Amygdala (tissue), 56 donors: ENCODE results near the gene JDP2.

Experiments
- DNase-seq, 56 donors: peaks; one replicate each; lab custom pipeline; 2025; lab: John Stamatoyannopoulos, UW

JDP2 gene

DNA sequence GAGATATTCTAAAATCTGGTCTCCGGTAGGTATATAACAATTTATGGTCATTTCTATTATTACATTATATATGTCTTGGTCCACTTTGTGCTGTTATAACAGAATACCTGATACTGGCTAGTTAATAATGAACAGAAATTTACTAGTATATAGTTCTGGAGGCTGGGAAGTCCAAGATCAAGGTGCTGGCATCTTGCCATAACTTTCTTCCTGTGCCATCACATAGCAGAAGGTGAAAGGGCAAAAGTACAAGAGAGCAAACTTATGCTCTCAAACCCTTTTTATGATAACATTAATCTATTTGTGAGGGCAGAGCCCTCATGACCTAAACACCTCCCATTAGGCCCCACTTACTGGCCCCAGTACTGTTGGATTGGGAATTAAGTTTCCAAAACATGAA, 76.6 kb downstream of the JDP2 start:
- DNase-seq: no peak

DNA sequence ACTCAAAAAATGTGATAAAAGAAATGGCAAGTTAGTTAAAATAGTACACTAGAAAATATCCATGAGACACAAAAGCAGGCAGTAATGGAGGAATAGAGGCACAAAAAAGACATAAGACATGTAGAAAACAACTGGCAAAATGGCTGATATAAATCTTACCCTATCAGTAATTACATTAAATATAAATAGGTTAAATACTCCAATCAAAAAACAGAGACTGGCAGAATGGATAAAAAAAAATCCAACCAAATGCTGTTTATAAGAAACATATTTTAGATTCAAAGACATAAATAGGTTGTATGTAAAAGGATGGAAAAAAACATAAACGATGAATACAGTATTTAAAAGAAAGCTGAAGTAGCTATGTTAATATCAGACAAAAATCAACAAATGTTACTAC, 79.1 kb downstream of the JDP2 start:
- no peak for DNase-seq

DNA sequence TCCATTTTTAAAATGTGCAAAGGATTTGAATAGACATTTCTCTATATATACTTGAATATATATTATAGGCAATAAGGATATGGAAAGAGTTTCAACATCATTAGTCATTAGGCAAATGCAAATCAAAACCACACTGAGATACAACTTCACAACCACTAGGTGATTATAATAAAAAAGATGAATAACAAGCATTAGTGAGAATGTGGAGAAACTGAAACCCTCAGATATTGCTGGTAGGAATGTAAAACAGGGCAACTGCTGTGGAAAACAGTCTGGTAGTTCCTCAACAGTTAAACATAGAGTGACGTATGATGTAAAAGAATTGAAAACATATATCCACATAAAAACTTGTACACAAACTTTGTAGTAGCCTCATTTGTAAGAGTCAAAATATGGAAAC, 82.7 kb downstream of the JDP2 start:
- no peak for DNase-seq

DNA sequence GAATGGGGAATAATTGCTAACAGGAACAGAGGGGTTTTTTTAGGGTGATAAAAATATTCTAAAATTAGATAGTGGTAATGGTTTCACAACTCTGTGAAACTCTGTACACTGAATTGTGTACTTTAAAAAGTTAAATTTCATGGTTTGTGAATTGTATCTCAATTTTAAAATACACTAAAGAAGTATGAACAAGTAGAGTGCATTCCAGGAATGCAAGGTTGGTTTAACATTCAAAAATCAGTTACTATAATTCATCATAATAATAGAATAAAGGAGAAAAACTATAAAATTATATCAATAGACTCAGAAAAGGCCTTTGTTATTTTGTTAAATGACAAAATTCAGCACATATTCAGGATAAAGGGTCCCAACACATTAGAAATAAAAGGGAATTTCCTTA, 83.4 kb downstream of the JDP2 start:
- DNase-seq: no peak

DNA sequence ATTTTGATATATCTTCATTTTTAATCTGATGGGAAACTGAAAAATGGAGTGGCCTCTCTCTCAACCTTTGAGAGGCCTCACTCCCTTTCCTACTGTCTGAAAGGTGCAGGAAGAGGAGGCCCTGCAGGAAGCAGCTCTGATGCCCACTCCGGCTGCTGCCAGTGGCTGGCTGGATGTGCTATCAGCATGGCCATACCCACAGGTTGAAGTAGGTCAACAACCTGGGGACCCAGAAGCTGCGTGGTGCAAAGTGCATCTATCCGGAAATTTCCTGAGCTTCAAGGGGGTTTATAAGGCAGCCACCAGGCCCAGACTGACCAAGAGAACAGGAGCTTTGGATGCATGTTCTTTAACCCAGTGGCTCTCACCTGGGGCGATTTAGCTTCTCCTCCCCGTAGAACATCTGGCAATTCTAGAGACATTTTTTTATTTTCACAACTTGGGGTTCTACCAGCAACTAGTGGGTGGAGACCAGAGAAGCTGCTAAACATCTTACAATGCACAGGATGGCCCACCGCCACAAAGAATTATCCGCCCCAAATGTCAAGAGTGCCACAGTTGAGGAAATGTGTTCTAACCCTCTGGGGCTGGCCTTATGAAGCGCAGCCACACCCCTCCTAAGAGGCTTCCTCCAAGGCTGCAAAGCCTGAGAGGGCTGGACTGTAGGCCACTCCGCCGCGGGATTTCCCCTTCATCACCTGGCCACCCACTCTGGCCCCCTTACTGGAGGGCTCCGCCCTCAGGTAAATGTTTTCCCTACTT, 86.3 kb downstream of the JDP2 start:
- no peak for DNase-seq

DNA sequence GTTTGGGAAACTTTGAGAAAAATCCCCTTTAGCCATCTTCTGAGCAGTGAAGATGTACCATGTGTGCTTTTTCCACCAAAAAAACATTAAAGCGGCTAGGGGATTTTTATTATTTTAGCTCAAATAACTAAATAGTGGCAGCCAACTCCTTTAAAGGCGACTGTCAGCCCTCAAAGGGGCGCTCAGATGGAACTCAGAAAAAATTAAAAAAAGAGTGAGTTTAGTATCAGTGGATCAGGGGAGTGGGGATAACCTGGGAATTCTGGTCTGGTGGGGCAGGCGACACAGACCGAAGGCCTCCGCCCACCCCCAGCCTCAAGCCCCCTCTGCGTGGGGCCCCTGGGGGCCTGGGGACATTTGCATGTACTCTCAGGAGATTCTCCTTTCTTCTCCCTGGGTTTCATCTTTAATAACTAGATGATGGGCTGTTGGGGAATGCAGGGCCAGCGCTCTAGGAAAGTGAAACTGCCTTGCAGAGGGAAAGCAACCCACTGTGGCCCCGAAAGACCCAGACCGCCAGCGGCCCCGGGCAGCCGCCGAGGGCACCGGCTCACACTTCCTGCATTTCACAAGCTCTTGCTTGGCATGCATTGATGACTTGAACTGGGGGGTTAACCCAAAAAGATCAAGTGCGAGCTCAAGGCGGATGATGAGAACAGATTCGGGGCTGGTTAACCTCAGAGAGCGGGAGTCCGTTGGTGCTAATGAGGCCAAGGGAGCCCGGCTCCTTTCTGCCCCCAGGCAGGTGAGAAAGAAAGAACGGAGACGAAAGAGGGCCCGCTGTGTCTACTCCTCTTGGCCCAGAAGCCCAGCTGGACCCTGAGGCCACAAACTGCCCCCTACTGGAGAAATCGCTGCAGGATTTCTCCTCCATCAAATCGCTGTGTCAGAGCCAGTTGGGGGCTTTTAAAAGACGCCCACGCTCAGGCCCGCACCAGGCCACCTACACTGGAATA, 87.1 kb downstream of the JDP2 start:
- DNase-seq: peak in 9 of 56 donors; percentile 8 to 41 (median 17)

DNA sequence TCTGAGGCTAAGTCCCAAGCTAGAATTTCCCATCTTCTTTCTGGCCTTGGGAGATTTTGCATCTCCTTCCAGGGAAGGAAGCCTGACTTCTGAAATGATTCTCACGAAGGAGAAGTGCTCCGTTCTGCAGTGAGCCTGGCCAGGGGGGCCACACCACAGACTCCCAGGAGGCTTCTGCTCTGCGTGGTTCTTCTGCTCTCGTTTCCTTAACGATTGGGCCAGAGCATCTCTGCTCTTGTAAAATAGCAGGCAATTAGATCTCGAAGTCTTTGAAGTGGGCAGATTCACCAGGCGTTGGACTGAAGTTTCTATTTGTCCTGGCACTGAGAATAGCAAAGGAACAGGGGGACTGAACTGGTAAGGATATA, 87.8 kb downstream of the JDP2 start:
- DNase-seq: peak in 7 of 56 donors; percentile 8 to 41 (median 16)

DNA sequence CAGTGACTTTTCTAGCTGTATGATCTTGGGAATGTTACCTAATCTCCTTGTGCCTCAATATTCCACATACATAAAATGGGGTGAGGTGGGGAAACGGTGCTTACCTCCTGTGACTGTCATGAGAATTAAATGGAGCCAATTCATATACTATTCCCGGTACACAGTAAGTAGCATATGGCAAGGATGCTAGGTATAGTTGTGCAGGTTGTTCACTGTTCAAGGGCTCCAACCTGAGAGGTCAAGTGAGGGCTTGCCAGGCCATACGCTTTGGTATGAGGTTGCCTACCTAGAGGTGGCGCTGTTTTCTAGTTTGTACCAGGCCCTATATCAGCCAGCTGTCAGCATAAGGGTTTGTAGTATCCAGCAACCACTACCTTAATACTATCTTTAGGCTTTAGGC, 90.8 kb downstream of the JDP2 start:
- DNase-seq: no peak

DNA sequence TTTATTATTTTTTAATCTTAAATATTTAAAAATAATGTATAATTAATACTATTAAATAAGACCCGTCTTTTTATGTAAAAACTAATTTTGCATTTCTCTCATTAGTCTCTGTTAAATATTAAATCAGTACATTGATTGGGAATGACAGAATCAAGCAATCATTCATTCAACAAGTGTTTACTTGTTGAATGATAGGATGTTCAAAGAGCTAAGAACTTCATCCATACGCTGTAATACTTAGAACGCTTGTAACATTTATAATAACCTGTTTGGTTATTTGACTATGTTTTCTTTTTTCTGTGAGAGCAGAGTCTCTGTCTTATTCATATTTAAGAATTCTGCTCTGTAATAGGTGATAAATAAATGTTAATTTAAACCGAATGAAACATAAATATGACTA, 91.6 kb downstream of the JDP2 start:
- no peak for DNase-seq

DNA sequence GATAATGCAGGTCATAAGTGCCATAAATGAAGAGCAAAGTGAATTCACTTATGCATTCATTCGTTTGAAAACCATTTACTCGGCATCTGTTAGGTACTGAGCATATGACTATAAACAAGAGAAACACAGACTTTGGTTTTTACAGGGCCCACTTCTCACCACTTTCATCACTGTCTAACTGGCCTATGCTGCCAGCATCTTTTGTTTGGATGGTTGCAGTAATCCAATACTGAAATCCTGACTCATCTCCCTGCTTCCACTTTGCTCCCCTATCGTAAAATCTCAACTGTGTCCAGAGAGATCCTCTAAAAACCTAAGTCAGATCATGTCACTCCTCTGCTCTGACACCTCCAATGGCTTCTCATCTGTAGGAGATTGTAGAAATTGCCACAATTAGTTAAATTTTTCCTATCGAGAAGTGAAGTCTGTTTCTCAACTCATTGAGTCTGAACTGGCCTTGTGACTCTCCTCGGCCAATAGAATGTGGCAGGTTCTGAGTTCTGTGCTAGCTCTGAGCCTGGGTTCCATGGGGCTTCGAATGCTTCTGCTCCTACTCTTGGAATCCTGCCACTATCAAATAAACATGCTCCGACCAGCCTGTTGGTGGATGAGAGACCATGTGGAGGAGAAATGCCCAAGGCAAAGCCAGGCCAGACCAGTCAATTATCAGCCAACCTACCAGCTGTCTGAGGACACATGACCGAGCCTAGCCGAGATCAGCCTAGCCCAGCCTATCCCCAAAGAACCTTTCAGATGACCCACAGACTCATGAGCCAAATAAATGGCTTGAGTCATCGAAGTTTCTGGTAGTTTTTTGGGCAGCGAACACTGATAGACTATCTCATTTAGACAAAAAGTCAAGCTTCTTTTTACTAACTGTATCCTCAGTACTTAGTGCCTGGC, 92.3 kb downstream of the JDP2 start:
- no peak for DNase-seq

DNA sequence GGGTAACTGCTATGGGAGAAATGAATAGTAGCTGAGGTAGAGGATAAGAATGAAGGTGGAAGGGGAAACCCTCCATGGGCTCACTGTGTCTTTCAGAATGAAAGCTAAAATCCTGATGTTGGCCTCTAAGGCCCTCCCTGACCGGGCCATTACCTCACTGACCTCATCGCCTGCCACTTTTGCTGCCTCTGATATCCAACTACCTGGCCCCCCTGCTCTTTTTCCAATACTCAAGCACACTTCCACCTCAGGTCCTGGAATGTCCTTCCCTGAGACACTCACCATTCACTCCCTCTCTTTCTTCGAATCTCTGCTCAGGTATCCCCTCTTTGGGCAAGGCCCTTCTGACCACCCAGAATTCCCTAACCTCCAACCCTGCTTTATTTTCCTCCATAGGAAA, 93.0 kb downstream of the JDP2 start:
- DNase-seq: no peak

DNA sequence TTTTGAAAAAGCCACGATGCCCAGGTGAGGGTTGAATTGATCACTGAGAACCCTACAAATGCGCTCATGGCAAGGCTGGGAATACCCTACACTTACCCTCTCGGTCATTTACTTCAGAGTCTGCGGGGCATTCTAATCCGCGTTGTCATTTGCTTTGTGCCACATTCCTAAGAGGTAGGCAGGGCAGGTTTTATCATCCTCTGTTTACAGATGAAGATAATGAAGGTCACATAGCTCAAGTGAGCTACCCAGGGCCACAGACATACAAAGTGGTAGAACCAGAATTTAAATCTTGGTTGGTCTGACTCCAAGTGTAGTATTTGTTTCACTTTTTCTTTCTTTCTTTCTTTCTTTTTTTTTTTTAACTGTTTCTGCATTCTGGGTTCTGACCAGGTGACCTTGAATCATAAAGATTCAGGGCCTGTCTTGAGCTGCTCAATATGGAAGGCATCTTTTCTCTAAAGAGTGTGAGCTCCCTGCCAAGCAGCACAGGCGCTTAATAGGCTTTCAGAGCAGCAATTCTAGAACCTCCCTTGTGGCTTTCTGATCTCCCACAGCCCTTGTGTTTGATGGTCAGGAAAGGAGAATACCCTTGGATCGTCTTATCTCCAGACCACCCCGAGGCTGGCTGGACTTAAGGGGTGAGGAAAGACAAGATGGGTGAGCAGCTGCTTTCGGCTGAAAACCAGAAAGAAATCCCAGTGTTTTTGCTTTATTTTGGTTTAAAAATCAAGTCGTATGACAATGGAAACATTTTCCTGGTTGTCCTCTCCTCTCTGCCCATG, 93.8 kb downstream of the JDP2 start:
- DNase-seq: no peak

DNA sequence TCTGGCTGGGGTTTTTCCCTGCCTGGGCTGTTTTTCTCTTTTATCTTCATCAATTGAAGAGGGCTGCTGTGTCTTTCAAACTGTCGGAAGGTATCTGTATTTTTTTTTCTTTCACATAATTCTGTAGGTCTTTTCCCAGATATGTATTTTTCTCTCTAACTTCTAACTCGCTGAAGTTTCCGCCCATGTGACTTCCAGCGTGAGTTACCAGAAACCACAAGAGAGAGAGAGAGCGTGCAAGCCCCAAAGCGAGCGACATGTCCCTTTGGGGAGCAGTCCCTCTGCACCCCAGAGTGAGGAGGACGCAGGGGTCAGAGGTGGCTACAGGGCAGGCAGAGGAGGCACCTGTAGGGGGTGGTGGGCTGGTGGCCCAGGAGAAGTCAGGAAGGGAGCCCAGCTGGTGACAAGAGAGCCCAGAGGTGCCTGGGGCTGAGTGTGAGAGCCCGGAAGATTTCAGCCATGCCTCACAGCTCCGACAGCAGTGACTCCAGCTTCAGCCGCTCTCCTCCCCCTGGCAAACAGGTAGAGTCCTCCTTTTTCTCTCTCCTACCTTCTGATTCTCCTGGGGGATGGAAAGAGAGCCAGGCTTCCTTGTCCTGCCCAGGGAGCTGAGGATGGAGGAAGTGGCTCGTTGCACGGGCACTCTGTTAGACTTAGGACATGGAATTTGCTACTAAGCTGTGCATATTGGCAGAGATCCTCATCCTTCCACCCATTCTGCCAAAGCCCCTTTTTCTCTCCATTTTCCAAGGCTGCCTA, 94.6 kb downstream of the JDP2 start, which contains the start of gene BATF:
Gene BATF, plus strand, starts transcription at position 246 of the 759 bp plus-strand sequence. Its CDS starts 214 bp downstream, at position 460.
- peak in 1 of 56 donors; percentile 26 for DNase-seq

DNA sequence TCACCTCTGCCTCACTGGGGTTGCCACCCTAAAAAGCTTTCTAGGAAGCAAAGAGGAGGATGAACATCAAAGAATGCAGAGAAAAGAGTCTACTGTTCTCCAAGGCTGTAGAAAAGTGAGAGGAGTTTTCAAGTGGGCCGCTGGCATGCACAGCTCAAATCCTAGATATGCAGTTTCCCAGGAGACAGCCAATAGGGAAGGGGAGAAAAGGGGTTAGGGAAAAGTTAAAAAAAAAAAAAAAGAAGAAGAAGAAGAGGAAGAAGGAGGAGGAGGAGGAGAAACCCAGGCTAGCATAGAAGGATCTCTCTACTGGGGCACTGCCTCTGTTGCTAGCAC, 95.1 kb downstream of the JDP2 start:
- no peak for DNase-seq
